GF-D8 (cell line): ENCODE measurements around the gene SMG6.

ENCODE experiments used
- DNase-seq: peaks from one replicate; lab custom pipeline; 2025; lab: John Stamatoyannopoulos, UW

SMG6 gene

GRCh38 chr17:2105663-2106062 lies 197.9 kb downstream of the SMG6 start:
- DNase-seq: no peak

GRCh38 chr17:2102931-2103809 lies 200.4 kb downstream of the SMG6 start:
- DNase-seq: no peak

GRCh38 chr17:2101448-2102257 lies 201.9 kb downstream of the SMG6 start:
- peak; percentile 72 for DNase-seq

GRCh38 chr17:2095536-2095910 lies 208.1 kb downstream of the SMG6 start:
- no peak for DNase-seq

GRCh38 chr17:2094891-2095535 lies 208.6 kb downstream of the SMG6 start:
- DNase-seq: no peak

GRCh38 chr17:2093349-2093748 lies 210.2 kb downstream of the SMG6 start:
- no peak for DNase-seq

- DNase-seq: no peak
Measured at GRCh38 chr17:2092253-2092652, 211.3 kb downstream of the SMG6 start.

- DNase-seq: no peak
Measured at GRCh38 chr17:2090804-2091534, 212.6 kb downstream of the SMG6 start.

- DNase-seq: no peak
Measured at GRCh38 chr17:2090210-2090641, 213.4 kb downstream of the SMG6 start.

GRCh38 chr17:2089021-2089422 lies 214.6 kb downstream of the SMG6 start:
- no peak for DNase-seq

- DNase-seq: peak; percentile 80
Measured at GRCh38 chr17:2087597-2088211, 215.9 kb downstream of the SMG6 start.

GRCh38 chr17:2086306-2086705 lies 217.3 kb downstream of the SMG6 start:
- DNase-seq: no peak

- no peak for DNase-seq
Measured at GRCh38 chr17:2085648-2085949, 218.0 kb downstream of the SMG6 start.

GRCh38 chr17:2084766-2085647 lies 218.6 kb downstream of the SMG6 start:
- DNase-seq: no peak

- DNase-seq: no peak
Measured at GRCh38 chr17:2084036-2084765, 219.4 kb downstream of the SMG6 start.

- DNase-seq: peak; percentile 73
Measured at GRCh38 chr17:2083613-2084035, 220.0 kb downstream of the SMG6 start.

GRCh38 chr17:2082003-2082781 lies 221.4 kb downstream of the SMG6 start:
- DNase-seq: no peak

- DNase-seq: no peak
Measured at GRCh38 chr17:2081564-2081963, 222.0 kb downstream of the SMG6 start.

- no peak for DNase-seq
Measured at GRCh38 chr17:2077040-2077439, 226.5 kb downstream of the SMG6 start.
